Stimulated activated CD8-positive, alpha-beta memory T cell treated with anti-CD3 and anti-CD28 coated beads, Interleukin-15, amount 100 ng/mL, for 48 hours (primary cell): ENCODE measurements around the gene RCOR1.
A peak's percentile ranks its signal among the peaks of the same experiment; 100 is the strongest.

ENCODE experiments used
- DNase-seq, 2 donors: peaks; one replicate each; pipeline ENCODE4 v3.0.0-alpha.2; 2020; ENCODE audit warnings: low read depth in 2 of 2

Gene RCOR1

DNA sequence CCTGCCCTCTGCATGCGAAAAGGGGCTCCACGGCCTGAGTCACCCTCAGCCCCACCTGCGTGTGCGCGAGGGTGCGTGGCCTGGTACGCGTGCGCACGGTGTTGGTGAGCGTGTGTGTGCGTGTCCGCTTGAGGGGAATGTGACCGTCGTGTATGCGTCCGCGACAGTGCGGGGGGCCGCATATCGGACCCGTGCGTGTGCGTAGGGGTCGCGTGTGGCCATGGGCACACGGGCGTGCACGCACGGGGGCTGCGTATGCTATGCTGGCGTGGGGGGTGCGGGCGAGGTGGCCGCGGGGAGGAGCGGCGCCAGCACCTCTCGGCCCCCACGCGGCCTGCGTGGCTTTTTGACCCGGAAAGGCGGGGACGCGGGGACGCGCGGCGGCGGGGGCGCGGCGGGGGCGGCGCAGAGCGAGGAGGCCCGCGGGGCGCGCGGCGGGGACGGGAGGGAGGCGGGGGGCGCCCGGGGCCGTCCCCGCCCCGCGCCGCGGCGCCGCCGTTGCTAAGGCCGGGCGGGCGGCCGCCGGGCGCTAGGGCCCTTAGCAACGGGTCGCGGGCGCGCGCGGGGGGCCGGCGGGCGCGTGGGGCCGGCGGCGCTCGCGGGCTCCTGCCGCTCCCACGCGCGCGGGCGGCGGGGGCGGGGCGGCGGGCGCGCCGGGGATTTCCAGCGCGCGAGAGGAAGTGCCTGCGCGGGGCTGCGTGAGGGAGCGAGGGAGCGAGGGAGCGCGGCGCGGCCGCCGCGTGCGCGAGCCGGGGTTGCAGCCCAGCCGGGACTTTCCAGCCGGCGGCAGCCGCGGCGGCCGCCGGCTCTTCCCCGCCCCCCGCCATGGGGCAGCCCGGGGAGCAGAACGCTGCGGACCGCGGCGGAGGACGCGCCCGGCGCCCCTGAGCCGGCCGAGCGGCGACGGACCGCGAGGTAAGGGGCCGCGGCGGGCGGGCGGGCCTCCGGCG lies 184.6 kb downstream of the RCOR1 start, which contains the start of gene TRAF3:
TRAF3 (plus strand) TSS at position 689 of the 950 bp plus-strand sequence. CDS start 92,753 bp downstream, outside the sequence.
- DNase-seq, result peak; percentile 74 to 77

DNA sequence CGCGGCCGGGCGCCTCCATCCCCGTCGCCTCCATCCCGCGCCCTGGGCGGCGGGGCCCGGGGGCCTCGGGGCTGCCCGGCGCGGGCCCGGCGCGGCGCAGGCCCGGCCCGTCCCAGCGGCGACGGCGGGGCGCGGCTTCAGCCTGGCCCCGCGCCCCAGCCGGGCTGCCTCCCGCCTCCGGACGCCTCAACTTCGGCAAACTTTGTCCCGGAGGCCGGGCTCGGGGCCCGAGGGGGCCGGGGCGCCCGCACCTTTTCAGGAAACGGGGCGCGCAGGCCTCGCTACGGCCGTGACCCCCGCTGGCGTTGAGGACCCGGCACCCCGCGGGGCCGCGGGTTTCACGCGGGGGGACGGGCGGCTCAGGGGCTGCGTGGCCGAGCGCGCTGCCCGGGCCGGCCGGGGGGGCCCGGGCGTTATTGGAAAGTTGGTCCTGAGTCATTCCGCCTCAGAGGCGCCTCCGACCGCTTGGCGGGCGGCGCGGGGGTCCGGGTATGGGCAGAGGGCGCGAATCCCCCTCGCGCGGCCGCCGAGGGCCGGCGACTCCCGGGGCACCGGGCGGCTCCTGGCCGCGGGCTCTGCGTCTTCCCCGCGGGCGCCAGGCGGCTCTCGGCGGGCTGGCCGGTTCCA lies 185.4 kb downstream of the RCOR1 start:
- DNase-seq, result no peak

DNA sequence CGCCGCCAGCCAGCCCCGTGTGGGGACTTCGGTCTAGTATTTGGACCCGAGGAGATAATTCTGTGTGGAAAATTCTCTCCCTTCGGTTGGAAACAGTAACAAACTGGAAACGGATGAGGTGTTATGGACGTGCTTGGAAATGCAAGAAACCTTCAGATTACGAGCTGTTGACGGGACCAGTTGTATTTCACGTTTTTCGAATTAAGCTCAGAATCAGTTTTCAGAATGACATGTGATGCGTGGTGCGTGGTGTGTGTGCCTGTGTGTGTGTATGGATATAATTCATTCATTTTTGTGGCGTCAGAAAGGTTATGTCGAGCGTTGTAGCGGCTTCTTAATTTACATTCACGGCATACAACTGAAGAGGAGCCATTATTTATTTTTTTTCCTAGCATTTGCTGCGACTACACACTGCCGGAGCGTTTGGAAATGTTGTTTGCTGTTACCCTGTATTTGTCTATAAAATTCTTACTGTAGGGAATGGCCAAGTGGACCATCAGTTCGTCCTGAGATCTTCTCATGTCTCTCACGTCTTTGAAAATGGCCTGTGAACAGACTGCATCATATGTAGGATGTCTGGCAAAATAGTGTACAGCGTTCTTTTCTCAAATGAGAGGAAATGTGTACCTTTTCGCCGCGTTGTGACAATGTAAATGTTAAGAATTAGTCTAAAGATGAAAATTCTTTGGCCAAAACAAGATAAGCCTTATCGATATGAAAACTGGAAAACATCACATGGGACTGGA lies 186.1 kb downstream of the RCOR1 start:
- no peak for DNase-seq

DNA sequence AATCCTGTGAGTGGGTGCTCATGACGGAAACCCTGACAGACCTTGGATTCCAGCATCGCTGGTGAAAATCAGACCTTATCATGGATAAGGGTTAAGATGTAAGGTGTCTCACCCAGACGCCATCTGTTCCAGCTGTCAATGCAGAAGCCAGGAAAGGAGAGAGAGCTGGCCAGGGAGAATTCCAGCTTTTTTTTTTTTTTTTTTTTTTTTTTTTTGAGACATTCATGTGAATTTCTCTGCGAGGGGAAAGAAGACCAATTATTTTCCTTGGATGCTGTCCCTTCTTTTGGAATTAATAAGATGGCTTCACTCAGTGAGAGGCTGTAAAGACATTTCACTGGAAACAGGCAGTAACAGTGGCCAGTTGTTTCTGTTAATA lies 186.6 kb downstream of the RCOR1 start:
- DNase-seq, result no peak

DNA sequence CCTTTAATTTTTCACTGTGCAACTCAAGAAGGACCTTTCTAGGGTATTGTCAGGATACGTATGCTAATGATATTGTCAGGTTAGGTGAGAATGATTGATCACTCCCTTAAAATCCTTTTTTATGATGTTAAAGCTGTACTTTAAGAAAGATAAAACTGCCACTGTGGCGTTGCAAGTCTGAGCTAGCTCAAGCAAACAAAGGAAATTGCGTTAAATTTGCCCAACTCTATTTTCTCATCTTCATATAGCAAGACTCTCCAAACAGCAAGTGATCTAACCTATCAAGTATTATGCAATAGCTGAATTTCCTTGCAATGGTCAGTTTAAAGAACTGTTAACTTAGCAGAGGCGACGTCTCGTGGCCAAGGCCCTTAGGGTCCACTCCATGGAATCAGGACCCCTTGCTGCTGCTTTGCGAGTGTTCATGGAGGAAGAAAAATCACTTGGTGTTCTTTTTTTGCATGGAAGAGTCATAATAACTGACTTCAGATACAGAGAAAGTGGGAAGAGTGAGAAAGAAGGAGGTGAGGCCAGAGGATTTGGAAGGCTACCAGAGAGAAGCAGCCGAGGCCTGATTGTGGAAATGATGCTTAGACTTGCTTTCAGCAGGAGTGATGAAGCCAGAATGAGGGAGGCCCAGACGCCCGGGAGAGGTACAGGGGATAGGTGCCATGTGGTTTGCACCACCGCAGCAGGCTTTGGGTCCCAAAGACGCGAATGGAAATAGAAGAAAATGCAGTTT lies 187.3 kb downstream of the RCOR1 start:
- no peak for DNase-seq
